ENCODE data around the gene ISM2.

DNA sequence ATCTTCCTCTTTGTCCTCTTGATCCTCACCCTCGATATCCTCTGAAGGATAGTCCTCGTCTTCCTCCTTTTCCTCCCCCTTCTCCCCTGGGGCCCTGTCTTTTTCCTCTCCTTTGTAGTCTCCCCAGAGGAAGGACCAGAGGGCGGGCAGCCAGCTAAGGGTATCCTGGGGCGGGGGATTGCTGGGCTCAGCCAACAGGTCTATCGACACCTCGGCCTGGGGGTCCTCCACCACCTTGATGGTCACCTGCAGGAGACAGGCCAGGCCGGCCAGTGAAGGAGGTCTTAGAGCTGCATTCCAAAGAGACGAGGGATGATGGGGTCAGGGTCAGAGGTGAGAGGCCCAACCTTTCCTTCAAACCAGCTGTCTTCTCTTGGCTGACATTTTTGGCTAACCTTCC lies 16.2 kb downstream of the ISM2 start:
- TF ChIP-seq, protein P1, sequence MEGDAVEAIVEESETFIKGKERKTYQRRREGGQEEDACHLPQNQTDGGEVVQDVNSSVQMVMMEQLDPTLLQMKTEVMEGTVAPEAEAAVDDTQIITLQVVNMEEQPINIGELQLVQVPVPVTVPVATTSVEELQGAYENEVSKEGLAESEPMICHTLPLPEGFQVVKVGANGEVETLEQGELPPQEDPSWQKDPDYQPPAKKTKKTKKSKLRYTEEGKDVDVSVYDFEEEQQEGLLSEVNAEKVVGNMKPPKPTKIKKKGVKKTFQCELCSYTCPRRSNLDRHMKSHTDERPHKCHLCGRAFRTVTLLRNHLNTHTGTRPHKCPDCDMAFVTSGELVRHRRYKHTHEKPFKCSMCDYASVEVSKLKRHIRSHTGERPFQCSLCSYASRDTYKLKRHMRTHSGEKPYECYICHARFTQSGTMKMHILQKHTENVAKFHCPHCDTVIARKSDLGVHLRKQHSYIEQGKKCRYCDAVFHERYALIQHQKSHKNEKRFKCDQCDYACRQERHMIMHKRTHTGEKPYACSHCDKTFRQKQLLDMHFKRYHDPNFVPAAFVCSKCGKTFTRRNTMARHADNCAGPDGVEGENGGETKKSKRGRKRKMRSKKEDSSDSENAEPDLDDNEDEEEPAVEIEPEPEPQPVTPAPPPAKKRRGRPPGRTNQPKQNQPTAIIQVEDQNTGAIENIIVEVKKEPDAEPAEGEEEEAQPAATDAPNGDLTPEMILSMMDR (IDR thresholded peaks at IDR 0.05; ENCODE audit: low read depth, low read length), result no peak
- TF ChIP-seq EZH2phosphoT487 (IDR thresholded peaks at IDR 0.05; ENCODE audit: low read depth), result no peak
